Left ventricle myocardium inferior (tissue), 1 donor: ENCODE measurements around the gene SCYGR5. TPM values are rescaled to one million over a fixed set of nuclear protein-coding genes. Genes with fewer than 3 reads are reported as not detected.

Source experiments
- DNase-seq: peaks from one replicate; pipeline ENCODE4 v3.0.0-alpha.2; 2020
- H3K27ac ChIP-seq: fragments of 200-600 bp; replicated peaks from 2 replicates; pipeline ENCODE4 v1.8.0; 2021
- H3K27me3 ChIP-seq: fragments of 200-600 bp; 2 replicates; pipeline ENCODE4 v1.8.0; 2021; ENCODE audit warnings: low read depth
- H3K36me3 ChIP-seq: fragments of 200-600 bp; 2 replicates; pipeline ENCODE4 v1.8.0; 2021
- H3K4me1 ChIP-seq: fragments of 200-600 bp; 2 replicates; pipeline ENCODE4 v1.8.0; 2021
- H3K4me3 ChIP-seq: fragments of 200-600 bp; 2 replicates; pipeline ENCODE4 v1.8.0; 2021; ENCODE audit warnings: mild to moderate bottlenecking, moderate library complexity
- H3K9me3 ChIP-seq: fragments of 200-600 bp; replicated peaks from 2 replicates; pipeline ENCODE4 v1.8.0; 2021
- intact Hi-C: fragments of 100-400 bp; cut with micrococcal nuclease; formaldehyde crosslinking; loops from one replicate; pipeline ENCODE4 v1.11.0; 2022
- total RNA-seq: library from RNA; stranded (reverse); fragmentation: NEBNext Ultra II Directional; extraction: Animal tissue kit (Norgen Biotek cat#: 25700); gene quantifications from one replicate; pipeline ENCODE4 v1.2.1, GENCODE V29; 2021
- TF ChIP-seq, protein P1 (sequence below): fragments of 200-600 bp; IDR thresholded peaks from 2 replicates; pipeline ENCODE4 v1.8.0; 2021; ENCODE audit warnings: antibody characterized with exemption, mild to moderate bottlenecking, borderline replicate concordance
- donor health status: DM: no; HTN: yes; CAD: no; lungs with severe emphysema.

SCYGR5 gene
- total RNA-seq, 1 donor from 2014 or later = not detected

DNA sequence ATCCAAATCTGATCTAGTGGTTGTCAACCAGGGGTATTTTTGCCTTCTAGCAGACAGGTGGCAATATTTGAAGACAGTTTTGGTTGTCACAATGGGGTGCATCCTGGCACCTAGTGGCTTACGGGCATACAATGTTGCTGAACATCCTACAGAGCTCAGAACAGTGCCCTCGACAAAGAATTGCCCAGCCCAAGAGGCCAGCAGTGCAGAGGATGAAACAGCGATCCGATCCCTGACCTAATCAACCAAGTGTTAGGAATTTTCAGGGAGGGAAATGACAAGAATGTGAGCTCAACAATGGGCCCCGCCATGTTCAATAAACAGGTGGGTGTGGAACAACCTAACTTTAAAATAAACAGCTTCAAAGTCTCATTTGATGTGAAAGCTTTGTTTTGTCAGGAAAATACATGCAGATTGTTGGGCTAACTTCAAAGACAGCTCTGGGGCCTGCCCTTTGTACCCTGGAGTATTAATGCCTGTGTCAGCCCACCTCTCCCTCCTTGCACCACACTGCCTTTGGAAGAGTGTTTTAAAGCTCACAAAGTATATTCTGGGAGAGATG is 22.5 kb upstream of the SCYGR5 start:
- intact Hi-C loops = no loop called here
- no peak overlapping the region for H3K4me3 ChIP-seq
- H3K9me3 ChIP-seq = no peaks in the 10 kb centered on the region
- H3K27ac ChIP-seq = no peak overlapping the region
- no peaks in the 10 kb centered on the region for H3K36me3 ChIP-seq
- no peak for DNase-seq
- H3K27me3 ChIP-seq = peaks cover 11% of the 10 kb centered on the region
- TF ChIP-seq, protein P1, sequence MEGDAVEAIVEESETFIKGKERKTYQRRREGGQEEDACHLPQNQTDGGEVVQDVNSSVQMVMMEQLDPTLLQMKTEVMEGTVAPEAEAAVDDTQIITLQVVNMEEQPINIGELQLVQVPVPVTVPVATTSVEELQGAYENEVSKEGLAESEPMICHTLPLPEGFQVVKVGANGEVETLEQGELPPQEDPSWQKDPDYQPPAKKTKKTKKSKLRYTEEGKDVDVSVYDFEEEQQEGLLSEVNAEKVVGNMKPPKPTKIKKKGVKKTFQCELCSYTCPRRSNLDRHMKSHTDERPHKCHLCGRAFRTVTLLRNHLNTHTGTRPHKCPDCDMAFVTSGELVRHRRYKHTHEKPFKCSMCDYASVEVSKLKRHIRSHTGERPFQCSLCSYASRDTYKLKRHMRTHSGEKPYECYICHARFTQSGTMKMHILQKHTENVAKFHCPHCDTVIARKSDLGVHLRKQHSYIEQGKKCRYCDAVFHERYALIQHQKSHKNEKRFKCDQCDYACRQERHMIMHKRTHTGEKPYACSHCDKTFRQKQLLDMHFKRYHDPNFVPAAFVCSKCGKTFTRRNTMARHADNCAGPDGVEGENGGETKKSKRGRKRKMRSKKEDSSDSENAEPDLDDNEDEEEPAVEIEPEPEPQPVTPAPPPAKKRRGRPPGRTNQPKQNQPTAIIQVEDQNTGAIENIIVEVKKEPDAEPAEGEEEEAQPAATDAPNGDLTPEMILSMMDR = no peak
- H3K4me1 ChIP-seq = no peaks in the 10 kb centered on the region

DNA sequence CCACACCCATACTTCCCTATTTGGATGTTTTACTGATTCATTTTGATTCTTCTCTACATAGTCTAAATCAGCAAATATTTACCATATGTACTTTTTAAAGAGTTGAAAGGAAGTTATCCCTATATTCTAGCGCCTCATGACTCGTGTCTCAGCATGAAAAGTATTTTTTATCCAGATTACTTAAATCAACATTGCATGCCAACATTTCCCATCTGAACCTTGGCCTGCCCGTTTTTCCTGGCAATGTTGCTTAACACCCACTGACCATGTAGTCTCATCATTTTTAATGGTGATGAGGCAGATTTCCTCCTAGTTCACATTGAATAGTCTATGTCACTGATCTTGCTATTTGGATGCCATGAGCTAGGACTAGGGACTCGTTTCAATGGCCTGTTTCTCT is 13.2 kb upstream of the SCYGR5 start:
- Histone ChIP-seq H3K27ac (no peak overlapping the region), H3K9me3 (no peaks in the 10 kb centered on the region), H3K36me3 (no peaks in the 10 kb centered on the region), H3K4me1 (no peaks in the 10 kb centered on the region), H3K27me3 (peaks cover 13% of the 10 kb centered on the region), H3K4me3 (no peak overlapping the region)
- DNase-seq = no peak
- TF ChIP-seq, protein P1 = no peak
- intact Hi-C loops = no loop called here

DNA sequence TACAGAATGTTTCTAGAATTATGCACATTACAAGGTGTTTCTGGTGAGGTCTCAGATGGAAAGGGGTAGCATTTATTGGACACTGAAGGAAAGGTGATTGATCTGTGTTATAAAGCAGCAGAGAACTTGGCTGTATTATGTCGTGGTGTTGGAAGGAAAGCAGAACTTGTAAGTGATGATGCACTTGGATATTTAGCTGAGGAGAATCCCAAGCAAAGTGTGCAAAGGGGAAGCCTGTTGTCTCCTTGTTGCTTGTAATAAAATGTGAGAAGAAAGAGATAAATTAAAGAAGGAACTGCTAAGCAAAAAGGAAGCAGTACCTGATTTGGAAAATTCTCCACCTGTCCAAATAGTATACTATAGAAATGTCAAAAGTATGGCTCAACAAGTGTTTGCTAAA is 12.2 kb upstream of the SCYGR5 start:
- Histone ChIP-seq H3K27me3 (peaks cover 13% of the 10 kb centered on the region), H3K4me3 (no peak overlapping the region), H3K27ac (no peak overlapping the region), H3K9me3 (no peaks in the 10 kb centered on the region), H3K36me3 (no peaks in the 10 kb centered on the region), H3K4me1 (no peaks in the 10 kb centered on the region)
- intact Hi-C loops = no loop called here
- TF ChIP-seq, protein P1 = no peak
- no peak for DNase-seq

DNA sequence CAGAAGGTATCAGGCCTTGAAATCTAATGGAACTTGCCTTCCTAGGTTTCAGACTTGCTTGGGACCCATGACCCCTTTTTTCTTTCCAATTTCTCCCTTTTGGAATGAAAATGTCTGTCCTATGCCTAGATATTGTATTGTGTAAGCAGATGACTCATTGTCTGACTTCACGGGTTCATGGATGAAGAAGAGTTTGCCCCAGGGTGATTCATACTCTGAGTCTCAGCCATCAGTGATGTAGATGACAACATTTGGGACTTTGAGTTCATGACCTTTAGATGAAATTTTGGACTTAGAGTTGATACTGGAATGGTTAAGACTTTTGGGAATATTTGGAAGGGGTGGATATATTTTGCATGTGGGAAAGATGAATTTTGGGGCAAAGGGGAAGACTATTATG is 11.2 kb upstream of the SCYGR5 start:
- Histone ChIP-seq H3K36me3 (no peaks in the 10 kb centered on the region), H3K27me3 (peaks cover 8% of the 10 kb centered on the region), H3K27ac (no peak overlapping the region), H3K4me1 (no peaks in the 10 kb centered on the region), H3K9me3 (no peaks in the 10 kb centered on the region), H3K4me3 (no peak overlapping the region)
- intact Hi-C loops = loop anchor here (5.0 kb wide), 1 partner anchor 112 kb away; no protein-coding TSS in a partner anchor
- DNase-seq = no peak
- TF ChIP-seq, protein P1 = no peak

DNA sequence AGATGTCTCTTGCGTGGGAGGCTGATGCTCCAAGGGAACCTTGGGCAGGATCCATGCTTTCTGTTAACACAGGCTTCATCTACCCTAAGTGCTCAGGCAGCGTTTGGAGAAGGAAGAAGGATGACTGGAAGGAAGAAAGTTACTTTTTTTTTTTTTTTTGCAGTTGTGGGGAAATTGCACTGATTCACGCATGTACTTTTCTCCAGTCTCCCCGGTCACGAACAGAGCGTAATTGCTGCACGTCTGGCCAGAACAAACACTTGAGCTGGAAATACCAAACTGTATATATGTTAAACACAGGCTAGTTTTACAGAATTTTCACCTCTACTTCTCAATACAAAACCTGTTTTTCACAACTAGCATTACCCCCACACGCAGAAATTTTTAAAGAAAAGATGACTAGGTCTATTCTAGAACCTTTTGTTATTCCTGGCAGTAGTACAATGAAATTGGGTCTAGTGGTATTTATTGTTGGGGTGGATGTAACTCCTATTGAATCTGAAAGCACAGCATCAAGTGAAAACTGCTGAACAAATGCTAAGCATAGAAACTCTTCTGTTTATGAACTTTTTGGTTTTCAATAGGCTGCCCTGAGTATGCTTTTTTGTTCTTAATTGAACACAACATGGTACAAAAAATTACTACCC is 9.3 kb upstream of the SCYGR5 start:
- Histone ChIP-seq H3K9me3 (no peaks in the 10 kb centered on the region), H3K27ac (no peak overlapping the region), H3K36me3 (no peaks in the 10 kb centered on the region), H3K4me1 (no peaks in the 10 kb centered on the region), H3K4me3 (no peak overlapping the region), H3K27me3 (peaks cover 7% of the 10 kb centered on the region)
- TF ChIP-seq, protein P1 = no peak
- no peak for DNase-seq
- intact Hi-C loops = loop anchor here (5.0 kb wide), 1 partner anchor 110 kb away; no protein-coding TSS in a partner anchor
